ENCODE data around the gene NHERF2. TPM values are rescaled to one million over a fixed set of nuclear protein-coding genes. Genes with fewer than 3 reads are reported as not detected.

Gene NHERF2
- total and polyA plus RNA-seq, 7 donors, result 61.6 to 156 (median 86.8) TPM

DNA sequence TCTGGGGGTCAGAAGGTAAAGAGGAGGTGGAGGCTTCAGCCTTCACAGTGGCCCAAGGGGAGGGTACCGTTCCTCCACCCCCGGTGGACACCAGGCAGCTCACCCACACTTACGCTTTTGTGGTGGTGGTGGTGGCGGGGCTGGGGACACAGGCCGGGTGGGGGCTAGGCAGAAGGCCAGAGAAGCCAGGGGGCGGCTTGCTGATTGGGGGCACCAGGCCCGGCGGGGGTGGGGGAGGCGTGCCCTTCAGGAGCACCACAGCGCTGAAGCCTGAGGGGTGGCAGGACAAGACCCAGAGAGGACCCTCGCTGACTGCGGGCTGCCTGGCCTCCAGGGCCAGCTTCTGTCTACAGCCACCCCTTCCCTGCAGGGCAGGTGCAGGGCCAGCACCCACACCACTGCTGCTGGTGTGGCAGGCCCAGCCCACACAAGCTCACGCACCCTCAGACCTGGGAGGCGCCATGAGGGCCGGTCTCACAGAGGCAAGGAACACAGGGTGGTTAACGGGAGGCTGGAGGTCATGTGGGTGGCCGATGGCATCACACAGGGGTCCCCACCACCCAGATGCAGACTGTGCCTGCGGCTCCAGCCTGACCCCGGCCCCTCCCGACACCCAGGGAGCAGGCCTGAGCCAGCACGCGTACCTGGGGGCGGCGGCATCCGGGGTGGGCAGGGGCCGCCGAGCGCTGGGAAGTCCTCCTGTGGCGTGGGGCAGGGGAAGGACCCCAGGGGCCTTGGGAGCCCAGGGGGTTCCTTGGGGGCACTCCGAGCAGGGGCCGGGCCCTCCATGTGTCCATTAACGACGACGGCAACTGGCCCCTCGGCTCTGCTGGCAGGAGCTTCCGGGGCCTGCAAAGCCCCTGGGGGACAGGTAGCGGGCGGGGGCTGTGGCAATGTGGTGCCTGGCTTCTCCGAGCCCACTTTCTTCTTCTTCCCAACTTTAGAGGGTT lies 27.6 kb upstream of the NHERF2 start:
- peak overlapping the region; percentile 63 for H3K27ac ChIP-seq
- H3K36me3 ChIP-seq (ENCODE audit: insufficient read depth in 1 of 2, low read depth in 1 of 2), result peaks cover 8 to 63% of the 10 kb centered on the region in 2 donors
- intact Hi-C loops (cut with DNase I), result no loop called here
- ATAC-seq, result no peak
- TF ChIP-seq, protein P1, sequence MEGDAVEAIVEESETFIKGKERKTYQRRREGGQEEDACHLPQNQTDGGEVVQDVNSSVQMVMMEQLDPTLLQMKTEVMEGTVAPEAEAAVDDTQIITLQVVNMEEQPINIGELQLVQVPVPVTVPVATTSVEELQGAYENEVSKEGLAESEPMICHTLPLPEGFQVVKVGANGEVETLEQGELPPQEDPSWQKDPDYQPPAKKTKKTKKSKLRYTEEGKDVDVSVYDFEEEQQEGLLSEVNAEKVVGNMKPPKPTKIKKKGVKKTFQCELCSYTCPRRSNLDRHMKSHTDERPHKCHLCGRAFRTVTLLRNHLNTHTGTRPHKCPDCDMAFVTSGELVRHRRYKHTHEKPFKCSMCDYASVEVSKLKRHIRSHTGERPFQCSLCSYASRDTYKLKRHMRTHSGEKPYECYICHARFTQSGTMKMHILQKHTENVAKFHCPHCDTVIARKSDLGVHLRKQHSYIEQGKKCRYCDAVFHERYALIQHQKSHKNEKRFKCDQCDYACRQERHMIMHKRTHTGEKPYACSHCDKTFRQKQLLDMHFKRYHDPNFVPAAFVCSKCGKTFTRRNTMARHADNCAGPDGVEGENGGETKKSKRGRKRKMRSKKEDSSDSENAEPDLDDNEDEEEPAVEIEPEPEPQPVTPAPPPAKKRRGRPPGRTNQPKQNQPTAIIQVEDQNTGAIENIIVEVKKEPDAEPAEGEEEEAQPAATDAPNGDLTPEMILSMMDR (IDR thresholded peaks at IDR 0.05), result no peak
- WGBS, 3 donors, result 89 to 93% (median 92%) methylated on average over 35 to 39 of the region's 39 CpGs
- no peak overlapping the region for H3K4me3 ChIP-seq
- no peaks in the 10 kb centered on the region for H3K27me3 ChIP-seq (ENCODE audit: insufficient read depth in 3 of 3, low read length in 2 of 3)
- no peaks in the 10 kb centered on the region for H3K9me3 ChIP-seq
- peaks cover 27% of the 10 kb centered on the region for H3K4me1 ChIP-seq
- peak in 1 of 2 donors; percentile 21 for DNase-seq

DNA sequence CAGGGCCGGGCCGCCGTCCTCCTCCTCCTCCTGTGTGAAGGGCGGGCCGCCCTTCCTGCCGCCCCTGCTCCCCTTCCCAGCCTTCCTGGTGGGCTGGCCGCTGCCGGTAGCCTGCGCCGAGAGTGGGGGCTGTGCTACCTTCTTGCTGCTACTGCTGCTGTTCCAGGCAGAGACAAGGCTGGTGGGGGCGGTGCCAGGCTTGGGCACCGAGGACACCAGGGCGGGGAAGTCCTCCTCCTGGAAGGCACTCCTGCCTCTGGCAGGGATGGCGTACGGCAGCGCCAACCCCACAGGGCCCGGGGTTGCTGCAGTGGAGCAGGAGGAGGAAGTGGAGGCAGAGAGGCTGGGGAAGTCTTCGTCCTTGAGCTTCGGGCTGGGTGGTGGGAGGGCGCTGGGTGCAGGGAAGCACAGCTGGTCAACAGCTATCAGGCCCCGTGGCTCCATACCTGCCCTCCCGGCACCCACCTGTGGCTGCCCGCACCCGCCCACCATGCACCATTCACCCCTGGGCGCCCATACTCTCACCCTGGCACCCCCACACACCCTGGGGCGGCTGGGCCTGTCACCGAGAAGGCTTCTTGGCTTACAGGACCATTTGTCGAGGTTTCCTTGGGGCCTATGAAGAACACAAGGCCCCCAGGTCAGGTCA lies 26.7 kb upstream of the NHERF2 start:
- peaks cover 8 to 63% of the 10 kb centered on the region in 2 donors for H3K36me3 ChIP-seq (ENCODE audit: insufficient read depth in 1 of 2, low read depth in 1 of 2)
- intact Hi-C loops (cut with DNase I), result no loop called here

DNA sequence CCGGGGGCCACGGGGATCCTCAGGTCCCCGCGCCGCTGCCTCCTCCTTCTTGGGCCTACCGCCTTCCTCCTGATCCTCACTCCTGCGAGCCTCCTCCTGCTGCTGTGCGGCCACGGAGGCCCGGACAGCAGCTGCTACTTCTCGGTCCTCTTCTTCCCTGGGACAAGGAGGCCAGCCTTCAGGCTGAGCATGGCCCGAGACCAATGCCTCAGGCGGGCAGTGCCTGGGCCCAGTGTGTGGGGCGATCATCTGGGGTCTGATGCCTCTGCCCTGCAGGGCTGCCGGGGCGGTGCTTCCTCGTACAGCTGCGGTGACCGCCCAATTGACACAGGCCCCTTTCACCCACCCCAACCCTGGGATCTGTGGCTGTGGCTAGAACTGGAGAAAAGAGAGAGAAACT lies 25.7 kb upstream of the NHERF2 start:
- TF ChIP-seq, protein P1 (IDR thresholded peaks at IDR 0.05), result no peak
- DNase-seq (no peak), ATAC-seq (no peak)
- H3K9me3 ChIP-seq, result no peaks in the 10 kb centered on the region
- no peak overlapping the region for H3K27ac ChIP-seq
- peaks cover 8 to 63% of the 10 kb centered on the region in 2 donors for H3K36me3 ChIP-seq (ENCODE audit: insufficient read depth in 1 of 2, low read depth in 1 of 2)
- H3K4me3 ChIP-seq, result no peak overlapping the region
- peaks cover 46% of the 10 kb centered on the region for H3K4me1 ChIP-seq
- H3K27me3 ChIP-seq (ENCODE audit: insufficient read depth in 3 of 3, low read length in 2 of 3), result no peaks in the 10 kb centered on the region
- intact Hi-C loops (cut with DNase I), result no loop called here
- WGBS, 3 donors, result 93 to 95% (median 95%) methylated on average over 17 to 19 of the region's 19 CpGs

More for the DNA sequence above, 26.7 kb upstream of the NHERF2 start:
- ATAC-seq, result no peak
- Histone ChIP-seq H3K27me3 (ENCODE audit: insufficient read depth in 3 of 3, low read length in 2 of 3) (no peaks in the 10 kb centered on the region), H3K4me1 (peaks cover 36% of the 10 kb centered on the region), H3K27ac (no peak overlapping the region), H3K9me3 (no peaks in the 10 kb centered on the region), H3K4me3 (no peak overlapping the region)
- DNase-seq, result peak in 1 of 2 donors; percentile 54
- 72 to 81% (median 76%) methylated on average over 20 to 28 of the region's 28 CpGs for WGBS, 3 donors
- TF ChIP-seq, protein P1 (IDR thresholded peaks at IDR 0.05), result no peak

DNA sequence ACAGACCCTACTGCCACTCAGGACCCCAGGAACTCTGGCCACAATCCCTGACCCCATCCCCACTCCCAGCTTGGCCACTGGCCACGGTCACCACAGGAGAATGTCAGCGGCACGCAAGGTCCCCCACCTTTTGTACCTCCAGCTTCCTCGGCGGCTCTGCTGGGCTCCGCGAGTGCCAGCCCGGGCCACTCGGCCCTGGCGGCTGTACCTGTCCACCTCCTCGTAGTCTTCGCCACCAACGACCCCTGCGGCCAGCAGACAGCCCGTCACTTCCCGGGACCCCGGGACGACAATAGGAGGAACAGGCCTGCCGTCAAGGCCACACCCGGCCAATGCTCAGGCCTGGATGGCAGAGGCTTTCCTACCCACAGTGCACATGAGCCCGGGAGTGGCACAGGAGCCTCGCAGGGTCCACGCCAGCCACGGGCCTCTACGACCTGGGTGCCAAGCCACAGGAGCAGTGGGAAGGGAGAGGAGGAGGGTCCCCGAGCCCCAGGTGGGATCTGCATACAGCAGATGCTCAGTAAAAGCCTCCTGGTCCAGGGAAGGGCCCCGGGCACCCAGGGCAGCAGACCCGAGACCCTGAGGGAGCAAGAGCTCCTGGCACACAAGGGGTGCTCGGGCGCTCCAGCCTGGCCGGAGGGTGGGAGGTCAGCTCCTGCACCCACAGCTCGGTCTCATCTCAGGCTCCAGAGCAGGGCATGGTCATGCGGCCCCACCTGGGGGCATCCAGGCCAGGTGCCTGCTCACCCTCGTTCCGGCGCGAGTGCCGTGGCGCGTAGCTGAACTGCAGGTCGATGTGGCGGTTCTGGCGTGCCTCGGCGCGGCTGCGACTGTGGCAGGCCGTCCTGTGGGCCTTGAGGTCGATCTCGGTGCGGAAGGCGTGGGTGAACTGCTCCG lies 25.0 kb upstream of the NHERF2 start:
- DNase-seq (peak in 1 of 2 donors; percentile 52), ATAC-seq (no peak)
- Histone ChIP-seq H3K4me1 (peaks cover 49% of the 10 kb centered on the region), H3K36me3 (ENCODE audit: insufficient read depth in 1 of 2, low read depth in 1 of 2) (peaks cover 8 to 62% of the 10 kb centered on the region in 2 donors), H3K27ac (no peak overlapping the region), H3K4me3 (no peak overlapping the region), H3K27me3 (ENCODE audit: insufficient read depth in 3 of 3, low read length in 2 of 3) (no peaks in the 10 kb centered on the region), H3K9me3 (no peaks in the 10 kb centered on the region)
- intact Hi-C loops (cut with DNase I), result no loop called here
- WGBS, 3 donors, result 92 to 95% (median 93%) methylated on average over 51 to 53 of the region's 53 CpGs
- TF ChIP-seq, protein P1 (IDR thresholded peaks at IDR 0.05), result no peak

Measured in psoas muscle (tissue), 8 donors.